Iris pigment epithelial cell (primary cell): Measurements from ENCODE around the gene DIP2C.
"Not testable (repeated sequence)": the region's sequence is repeated elsewhere in the genome, so short reads cannot be mapped to it uniquely, and the experiment has no call there.

ENCODE experiments used
- DNase-seq: peaks from one replicate; pipeline ENCODE4 v3.0.0-alpha.2; 2011; ENCODE audit warnings: low read depth

The DIP2C gene

DNA sequence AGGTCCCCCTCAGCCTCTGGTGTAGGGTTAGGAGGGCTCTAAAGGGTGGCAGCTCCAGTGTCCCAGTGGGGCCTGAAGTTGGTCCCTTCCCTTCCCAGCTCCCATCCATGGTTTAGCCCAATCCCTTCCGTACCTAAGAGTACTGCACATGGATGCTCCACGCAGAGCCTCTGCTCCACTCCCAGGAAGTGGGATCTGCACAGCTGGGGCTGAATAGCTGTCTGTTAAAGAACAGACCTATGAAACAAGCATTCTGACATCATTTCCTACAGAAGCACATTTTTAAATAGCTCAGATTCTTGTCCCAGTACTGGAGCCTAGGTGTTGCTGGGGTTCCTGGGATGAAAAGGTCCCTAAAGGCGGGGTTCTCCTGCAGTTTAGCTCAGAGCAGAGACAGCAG lies 418.3 kb downstream of the DIP2C start:
- DNase-seq = peak; percentile 15

DNA sequence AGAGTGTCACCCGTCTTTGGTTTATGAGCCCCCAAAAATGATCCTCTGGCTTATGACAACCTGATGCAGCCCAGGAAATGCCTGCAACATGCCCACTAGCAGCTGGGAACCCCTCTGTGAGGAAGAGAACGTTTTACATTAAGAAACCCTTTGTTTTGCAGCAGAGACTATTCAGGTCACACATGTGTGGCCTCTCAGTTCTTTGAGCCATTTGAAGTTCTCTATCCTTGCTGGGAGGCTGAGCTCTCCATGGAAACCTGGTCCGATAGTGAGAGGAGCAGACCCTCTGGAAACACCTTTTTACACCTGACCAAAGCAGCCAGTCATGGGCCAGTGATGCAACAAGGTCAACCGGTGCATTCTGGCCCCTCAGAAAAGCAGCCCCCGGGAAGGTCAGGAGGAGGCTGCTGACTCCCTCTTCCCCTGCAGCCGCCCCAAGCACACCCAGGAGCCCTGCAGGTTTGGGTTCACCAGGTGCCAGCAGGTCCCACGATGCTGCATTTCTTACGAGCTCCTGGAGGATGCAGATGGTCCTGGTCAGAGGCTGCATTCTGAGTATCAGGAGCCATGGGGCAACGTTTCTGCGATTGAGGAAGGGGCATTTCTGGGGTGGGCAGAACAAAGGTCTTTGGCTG lies 419.9 kb downstream of the DIP2C start:
- no peak for DNase-seq

DNA sequence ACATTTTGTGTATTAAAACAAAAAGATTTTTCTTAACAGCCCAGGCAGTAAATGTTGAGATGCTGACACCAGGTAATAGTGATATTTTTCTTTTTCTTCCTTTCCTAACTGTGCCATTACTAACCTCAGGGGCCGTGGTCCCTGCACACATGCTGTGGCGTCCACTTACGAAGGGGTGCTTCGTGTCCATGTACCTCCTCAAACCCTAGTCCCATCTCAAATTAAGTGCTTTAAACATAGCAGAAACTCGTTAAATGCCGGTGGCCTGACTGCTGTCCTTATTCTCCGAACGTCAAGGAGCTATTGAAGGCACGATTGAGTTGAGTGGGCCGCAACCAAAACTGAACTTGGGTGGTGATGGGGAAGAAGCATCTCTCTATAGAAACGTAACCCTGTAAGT lies 421.8 kb downstream of the DIP2C start:
- DNase-seq = no peak

DNA sequence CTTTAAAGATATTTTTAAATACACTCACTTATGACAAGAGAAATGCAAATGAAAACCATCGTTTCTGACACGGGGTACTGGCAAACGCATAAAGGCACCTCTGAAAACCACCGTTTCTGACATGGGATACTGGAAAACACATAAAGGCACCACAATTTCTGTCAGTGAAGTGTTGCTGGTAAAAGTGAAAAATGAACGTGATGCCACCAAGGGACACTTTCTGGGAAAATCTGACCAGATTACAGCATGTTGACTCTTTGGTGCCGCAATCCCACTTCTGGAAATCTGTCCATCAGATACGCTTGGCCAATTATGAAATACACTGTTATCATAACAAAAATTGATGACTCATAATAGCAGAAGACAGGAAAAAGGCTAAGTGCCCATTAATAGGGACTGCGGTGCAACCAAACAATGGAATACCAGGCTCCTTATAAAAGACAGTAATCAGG lies 422.5 kb downstream of the DIP2C start:
- DNase-seq = peak; percentile 75

DNA sequence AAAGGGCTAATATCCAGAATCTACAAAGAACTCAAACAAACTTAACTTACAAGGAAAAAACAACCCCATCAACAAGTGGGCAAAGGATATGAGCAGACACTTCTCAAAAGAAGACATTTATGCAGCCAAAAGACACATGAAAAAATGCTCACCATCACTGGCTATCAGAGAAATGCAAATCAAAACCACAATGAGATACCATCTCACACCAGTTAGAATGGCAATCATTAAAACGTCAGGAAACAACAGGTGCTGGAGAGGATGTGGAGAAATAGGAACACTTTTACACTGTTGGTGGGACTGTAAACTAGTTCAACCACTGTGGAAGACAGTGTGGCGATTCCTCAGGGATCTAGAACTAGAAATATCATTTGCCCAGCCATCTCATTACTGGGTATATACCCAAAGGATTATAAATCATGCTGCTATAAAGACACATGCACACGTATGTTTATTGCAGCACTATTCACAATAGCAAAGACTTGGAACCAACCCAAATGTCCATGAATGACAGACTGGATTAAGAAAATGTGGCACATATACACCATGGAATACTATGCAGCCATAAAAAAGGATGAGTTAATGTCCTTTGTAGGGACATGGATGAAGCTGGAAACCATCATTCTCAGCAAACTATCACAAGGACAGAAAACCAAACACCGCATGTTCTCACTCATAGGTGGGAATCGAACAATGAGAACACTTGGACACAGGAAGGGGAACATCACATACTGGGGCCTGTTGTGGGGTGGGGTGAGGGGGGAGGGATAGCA lies 423.5 kb downstream of the DIP2C start:
- DNase-seq = not testable (repeated sequence)

DNA sequence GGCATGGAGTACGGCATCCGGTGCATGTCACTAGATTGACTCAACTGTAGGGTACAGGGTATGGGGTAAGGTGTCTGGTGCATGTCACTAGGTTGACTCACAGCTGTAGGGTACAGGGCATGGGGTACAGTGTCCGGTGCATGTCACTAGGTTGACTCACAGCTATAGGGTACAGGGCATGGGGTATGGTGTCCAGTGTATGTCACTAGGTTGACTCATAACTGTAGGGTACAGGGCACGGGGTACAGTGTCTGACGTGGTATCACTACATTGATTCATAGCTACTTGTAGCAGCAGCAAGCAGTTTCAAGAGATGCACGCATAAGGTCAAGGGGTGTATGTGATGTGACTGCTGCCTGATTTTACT lies 424.4 kb downstream of the DIP2C start:
- not testable (repeated sequence) for DNase-seq

DNA sequence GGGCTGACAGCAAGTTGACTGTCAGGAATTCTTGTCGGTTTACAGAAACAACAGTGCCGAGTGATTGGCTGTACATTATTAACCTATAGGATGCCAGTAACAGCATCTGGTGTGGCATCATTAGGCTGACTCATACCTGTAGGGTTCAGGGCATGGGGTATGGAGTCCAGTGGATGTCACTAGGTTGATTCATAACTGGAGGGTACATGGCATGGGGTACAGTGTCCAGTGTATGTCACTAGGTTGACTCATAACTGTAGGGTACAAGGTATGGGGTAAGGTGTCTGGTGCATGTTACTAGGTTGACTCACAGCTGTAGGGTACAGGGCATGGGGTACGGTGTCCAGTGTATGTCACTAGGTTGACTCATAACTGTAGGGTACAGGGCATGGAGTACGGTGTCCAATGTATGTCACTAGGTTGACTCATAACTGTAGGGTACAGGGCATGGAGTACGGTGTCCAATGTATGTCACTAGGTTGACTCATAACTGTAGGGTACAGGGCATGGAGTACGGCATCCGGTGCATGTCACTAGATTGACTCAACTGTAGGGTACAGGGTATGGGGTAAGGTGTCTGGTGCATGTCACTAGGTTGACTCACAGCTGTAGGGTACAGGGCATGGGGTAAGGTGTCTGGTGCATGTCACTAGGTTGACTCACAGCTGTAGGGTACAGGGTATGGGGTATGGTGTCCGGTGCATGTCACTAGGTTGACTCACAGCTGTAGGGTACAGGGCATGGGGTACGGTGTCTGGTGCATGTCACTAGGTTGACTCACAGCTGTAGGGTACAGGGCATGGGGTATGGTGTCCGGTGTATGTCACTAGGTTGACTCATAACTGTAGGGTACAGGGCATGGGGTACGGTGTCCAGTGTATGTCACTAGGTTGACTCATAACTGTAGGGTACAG lies 425.1 kb downstream of the DIP2C start:
- DNase-seq = not testable (repeated sequence)

DNA sequence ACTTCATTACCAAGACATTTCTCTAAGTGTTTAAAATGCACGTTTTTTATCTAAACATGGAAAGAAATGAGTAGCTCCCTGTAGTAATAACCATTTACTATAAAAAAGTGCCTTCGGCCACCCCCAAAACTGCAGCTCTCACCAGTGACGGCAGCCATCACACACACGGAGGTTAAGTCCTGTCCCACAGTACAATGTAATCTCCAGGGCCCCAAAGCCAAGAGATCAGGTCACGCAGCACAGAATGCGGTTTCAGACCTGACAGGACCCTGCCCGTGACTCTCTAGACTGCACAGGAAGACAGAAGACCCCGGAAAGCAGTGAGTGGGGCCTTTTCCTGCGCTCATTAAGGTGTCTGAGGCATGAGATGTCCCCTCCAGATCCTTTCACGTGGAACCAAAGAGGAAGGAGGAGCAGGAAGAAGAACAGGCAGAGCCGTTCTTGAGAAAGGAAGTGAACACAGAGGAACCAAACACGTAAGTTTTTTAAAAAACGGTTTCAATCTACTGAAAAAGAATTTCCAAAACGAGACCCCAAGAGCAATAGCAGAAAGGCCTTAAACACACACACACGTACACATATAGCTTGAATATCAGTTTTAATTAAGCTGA lies 428.5 kb downstream of the DIP2C start:
- DNase-seq = no peak

DNA sequence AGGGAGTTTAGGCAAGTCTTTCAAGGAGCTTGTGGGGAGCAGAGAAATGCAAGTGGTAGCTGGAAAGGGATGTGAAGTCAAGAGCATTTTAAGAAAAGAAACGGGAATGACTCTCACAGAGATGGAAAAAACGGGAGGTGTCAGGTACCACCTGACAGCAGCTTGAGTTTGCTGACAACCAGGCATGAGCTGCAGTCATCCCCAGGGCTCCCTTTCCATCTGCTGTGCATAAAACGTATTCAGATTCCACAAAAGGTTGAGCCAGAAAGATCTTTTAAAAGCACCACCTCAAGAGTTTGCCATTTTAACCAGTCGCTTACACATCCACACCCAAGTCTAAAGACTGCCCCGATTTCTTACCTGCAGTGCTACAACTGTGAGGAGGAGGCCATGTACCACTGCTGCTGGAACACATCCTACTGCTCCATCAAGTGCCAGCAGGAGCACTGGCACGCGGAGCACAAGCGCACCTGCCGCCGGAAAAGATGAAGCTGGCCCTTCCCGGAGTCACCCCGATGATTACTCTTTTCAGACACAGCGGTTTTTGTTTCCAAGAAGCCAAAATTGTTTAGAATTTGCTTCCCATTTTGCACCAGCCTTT lies 437.4 kb downstream of the DIP2C start:
- DNase-seq = no peak

DNA sequence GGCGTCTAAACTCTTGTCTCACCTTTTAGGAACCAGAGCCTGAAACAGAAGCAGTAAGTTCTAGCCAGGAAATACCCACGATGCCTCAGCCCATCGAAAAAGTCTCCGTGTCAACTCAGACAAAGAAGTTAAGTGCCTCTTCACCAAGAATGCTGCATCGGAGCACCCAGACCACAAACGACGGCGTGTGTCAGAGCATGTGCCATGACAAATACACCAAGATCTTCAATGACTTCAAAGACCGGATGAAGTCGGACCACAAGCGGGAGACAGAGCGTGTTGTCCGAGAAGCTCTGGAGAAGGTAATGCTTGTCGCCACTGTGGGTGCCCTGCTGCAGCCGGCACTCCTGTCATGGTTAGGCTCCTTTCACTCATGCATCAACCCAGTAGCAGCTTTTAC lies 441.2 kb downstream of the DIP2C start:
- no peak for DNase-seq

DNA sequence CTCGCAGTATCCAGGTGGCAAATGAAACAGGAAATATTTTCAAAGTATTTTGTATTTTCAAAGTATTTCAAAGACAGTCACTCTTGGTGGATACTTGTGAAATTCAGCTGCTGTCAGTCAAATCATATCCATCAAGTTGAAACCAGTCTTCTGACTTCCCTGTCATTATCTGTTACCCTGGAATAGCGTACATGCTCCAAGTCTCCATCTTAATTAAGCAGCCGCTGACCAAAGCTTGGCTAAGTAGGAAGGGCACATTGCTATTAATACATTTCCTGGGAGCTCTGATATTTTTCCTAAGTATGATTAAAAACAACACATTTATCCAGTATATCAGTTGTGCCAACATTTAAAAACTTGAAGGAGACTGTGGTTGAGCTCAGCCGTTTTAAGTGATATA lies 442.0 kb downstream of the DIP2C start:
- DNase-seq = no peak

DNA sequence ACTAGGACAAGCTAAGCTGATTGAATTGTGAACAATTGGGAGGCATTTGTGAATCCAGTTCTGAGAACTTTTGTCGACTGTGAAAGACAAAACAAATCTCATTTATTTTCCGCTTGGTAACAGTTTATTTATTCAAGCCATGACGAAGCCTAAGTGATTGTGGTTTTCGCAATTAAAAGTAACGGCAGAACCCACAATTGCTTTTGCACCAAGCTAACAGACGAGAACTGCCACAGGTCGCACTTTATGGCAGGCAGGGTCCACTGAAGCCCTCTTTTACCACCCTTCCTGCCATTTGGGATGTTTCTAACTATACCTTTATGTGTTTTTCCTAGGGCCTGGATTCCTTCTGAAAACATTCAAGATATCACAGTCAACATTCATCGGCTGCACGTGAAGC lies 443.0 kb downstream of the DIP2C start:
- no peak for DNase-seq

DNA sequence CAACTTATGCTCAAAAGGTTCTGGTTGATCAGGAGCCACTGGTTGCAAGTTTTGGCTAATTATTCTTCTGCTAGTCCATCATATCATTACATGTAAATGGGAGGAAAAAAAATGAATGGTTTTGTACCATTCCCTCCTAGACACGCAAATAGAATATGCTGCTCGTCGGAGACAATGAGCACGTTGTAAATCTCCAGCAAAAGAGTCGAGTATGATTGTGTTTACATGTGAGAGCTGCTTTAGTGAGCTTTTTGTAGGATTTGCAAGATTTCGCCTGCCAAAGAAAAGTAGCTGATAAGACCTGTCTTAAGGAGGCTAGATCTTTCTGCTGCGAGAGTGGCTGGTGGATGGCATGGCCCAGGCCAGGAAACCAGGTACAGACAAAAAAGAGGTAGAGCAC lies 445.2 kb downstream of the DIP2C start:
- DNase-seq = no peak

DNA sequence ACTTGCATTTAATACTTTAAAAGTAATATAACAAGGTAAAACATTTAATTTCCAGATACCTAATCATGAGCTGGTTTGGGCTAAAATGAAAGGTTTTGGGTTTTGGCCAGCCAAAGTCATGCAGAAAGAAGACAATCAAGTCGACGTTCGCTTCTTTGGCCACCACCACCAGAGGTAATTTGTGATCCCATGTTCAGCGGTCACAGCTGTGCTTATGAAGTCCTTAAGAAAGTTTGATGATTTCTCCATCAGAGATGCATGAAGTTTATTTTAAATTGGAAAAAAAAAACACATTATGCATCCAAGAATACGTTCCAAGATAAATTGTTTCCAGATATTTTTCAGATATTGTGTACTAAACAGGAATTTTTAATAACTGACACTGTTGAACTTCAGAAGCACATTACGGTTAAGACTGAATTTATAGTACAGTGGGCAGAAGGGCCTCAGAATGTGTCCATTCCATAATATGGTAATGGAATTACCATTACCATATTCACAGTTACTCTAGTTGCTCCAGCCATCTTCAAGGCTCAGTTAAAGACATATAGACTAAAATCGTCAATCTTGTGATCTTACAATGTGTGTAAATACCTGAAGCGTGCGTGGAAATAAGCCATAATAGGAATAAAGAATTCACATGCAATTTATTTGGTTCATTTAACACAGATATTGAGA lies 447.4 kb downstream of the DIP2C start:
- DNase-seq = no peak

DNA sequence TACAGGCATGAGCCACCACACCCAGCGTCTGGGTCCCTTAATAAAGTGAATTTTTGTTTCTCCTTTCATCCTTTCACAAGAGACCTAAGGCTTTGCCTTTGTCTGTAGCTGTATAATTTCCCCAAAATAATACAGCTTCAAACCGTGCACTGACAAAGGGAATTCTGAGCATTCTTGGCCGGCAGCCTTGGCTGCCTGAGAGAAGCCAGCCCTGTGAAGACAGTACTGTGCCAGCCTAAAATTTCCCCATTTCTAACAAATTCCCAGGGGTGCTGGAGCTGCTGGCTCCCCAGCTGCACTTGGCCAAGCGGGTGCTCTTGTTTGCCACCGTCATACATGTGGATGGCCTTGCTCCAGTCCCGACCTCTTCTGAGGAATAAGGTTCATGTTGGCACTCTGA lies 448.0 kb downstream of the DIP2C start:
- no peak for DNase-seq

DNA sequence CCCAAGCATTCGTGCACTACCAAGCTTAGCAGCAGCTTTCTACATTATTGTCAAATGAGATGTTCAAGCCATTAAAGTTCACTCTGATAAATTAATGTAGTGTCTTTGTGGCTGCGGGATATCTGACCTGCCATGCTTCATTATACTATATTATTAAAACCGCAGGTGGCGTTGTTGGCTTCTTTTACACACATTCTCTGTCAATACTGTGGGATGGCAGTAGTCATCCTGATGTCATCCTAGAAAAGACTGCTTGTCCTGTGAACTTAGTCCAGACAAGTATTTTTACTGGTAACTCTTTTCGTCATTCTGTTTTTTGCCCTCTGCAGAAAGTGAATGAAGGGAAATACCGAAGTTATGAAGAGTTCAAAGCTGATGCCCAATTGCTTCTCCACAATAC lies 450.4 kb downstream of the DIP2C start:
- DNase-seq = no peak

DNA sequence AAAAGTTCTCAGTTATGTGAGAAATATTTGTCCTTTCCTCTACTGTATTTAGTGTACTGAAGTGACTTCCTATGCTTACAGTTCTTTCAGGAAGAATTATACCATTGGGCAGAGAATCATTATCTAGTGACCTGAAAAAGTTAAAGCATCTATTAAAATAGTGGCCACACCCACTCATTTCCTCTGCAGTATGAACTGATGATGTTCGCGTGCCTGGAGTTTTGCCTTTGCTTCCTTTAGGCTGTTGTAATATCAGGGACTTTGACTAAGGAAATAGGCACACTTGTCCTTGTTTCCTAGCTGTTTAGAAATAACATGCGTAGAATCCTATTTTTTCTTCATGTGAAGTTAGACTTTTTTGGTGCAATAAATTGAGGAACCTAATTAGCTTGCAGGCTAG lies 453.6 kb downstream of the DIP2C start:
- no peak for DNase-seq

DNA sequence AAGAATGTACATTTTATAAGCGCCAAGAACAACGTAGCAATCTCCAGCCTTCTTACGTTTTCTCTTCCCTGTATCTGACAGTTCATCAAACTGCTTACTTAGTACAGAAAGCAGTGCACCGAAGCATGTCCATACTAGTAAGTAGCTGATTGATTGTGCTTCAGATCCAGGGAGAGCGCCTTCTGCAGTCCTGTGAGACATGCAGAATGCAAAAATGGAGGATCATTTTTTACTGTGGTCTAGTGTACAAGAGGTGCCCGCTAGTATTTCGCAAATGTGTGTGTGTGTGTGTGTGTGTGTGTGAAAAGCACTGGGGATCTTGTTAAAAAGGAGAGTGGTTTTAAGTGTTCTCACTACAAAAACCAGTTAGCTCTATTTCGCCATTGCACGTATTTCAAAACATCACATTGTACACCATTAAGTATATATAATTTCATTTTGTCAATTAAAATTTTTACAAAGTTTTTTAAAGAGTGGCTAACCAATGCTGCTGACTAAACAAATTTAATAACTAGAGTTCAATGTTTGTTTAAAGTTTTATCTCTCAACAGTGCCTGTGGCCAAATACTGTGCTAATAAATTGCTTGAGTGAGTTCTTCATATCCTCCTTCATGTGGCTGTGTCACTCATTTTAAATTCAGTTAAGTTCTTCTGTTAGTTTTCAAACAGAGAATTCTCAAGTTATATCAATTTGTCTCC lies 454.6 kb downstream of the DIP2C start:
- DNase-seq = no peak

DNA sequence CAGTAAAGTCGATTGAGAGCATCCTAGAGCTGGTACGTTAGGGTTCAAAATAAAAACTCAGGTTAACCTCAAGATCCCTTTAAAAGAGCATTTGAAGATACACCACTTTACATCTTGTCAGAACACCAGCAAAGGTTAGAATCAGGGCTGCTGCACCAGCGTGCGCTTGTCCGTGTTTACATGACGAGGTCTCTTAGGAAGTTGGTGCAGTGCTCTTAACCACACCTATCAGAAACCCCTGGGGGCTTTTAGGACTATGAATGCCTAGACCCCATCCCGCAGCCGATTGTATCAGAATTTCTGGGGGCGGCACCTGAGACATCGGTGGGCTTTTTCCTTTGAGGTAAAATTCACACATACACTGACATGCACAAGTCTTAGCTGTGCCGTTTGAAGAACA lies 456.6 kb downstream of the DIP2C start:
- no peak for DNase-seq

DNA sequence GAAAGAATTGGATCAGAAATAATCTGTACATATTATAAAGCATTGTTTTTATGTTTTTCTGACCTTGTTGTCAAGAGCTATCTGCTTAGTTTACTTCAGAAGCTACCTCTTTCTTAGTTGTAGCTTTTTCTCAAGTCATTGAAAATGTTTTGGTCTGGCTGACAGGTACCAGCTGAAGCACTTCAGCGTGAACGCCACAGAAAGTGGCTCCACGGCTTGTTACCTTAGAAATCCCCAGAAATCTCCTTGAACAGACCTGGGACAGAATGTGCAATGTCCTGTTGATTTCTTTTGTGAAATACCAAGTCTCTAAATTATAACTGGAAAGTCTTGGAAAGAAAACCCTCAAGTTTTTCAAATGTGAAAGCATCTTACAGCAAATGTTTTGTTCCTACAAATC lies 457.4 kb downstream of the DIP2C start:
- no peak for DNase-seq

DNA sequence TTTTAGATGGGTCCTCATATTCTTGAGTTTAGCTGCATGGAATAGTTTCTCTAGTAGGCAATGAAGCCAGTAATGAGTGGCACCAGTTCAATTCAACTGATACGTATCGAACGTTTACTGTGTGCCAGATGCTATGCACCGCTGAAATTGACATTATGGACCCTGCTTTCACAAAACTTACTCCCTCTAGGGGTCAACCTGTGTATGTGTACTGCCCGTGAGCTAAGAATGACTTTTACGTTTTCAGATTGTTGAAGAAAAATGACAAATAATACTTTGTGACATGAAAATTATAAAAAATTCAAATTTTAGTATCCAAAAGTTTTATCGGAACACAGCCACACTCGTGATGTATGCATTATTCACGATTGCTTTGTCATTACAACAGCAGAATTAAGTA lies 458.7 kb downstream of the DIP2C start:
- no peak for DNase-seq
